GM18951 (cell line): Measurements from ENCODE around the gene LDHD.

Experiments
- POLR2A ChIP-seq: IDR thresholded peaks from 4 replicates; pipeline ENCODE4 v1.6.1; 2011; ENCODE audit warnings: mild to moderate bottlenecking; ENCODE audit not compliant: insufficient read length, insufficient read depth; ENCODE audit errors: extremely low read depth
- in situ Hi-C: fragments of 300-500 bp; cut with MboI; formaldehyde crosslinking; loops from one replicate; pipeline ENCODE4 v1.12.0; 2022; ENCODE audit warnings: low sequenced_read_pairs, mixed read lengths, inconsistent platforms; ENCODE audit not compliant: unreplicated experiment

LDHD gene

GRCh38 chr16:75111961-75112733 lies 4.4 kb downstream of the LDHD start:
- no peak for TF ChIP-seq POLR2A
- in situ Hi-C loops, result loop anchor here (25.0 kb wide), 1 partner anchor 400 kb away; the partner anchor contains the start of gene MLKL

GRCh38 chr16:75111514-75111940 lies 5.1 kb downstream of the LDHD start:
- in situ Hi-C loops, result loop anchor here (25.0 kb wide), 1 partner anchor 399 kb away; the partner anchor contains the start of gene MLKL
- no peak for TF ChIP-seq POLR2A

GRCh38 chr16:75110637-75111513 lies 5.7 kb downstream of the LDHD start:
- TF ChIP-seq POLR2A, result no peak
- in situ Hi-C loops, result loop anchor here (25.0 kb wide), 1 partner anchor 399 kb away; the partner anchor contains the start of gene MLKL

GRCh38 chr16:75109732-75110243 lies 6.8 kb downstream of the LDHD start:
- in situ Hi-C loops, result loop anchor here (5.0 to 25.0 kb wide), 3 partner anchors 97 to 397 kb away; partner anchors contain the start of genes MLKL and ZNRF1
- no peak for TF ChIP-seq POLR2A

GRCh38 chr16:75108792-75109731 lies 7.5 kb downstream of the LDHD start:
- no peak for TF ChIP-seq POLR2A
- in situ Hi-C loops, result loop anchor here (5.0 to 25.0 kb wide), 3 partner anchors 97 to 397 kb away; partner anchors contain the start of genes MLKL and ZNRF1

- in situ Hi-C loops, result loop anchor here (5.0 to 25.0 kb wide), 3 partner anchors 95 to 395 kb away; partner anchors contain the start of genes MLKL and ZNRF1
- no peak for TF ChIP-seq POLR2A
These were observed 9.1 kb downstream of the LDHD start for GRCh38 chr16:75107505-75107904.

GRCh38 chr16:75106351-75107274 lies 10.0 kb downstream of the LDHD start:
- no peak for TF ChIP-seq POLR2A
- in situ Hi-C loops, result loop anchor here (5.0 to 25.0 kb wide), 3 partner anchors 94 to 394 kb away; partner anchors contain the start of genes MLKL and ZNRF1

- TF ChIP-seq POLR2A, result no peak
- in situ Hi-C loops, result loop anchor here (5.0 to 25.0 kb wide), 3 partner anchors 93 to 393 kb away; partner anchors contain the start of genes MLKL and ZNRF1
These were observed 11.1 kb downstream of the LDHD start for GRCh38 chr16:75105306-75106061.

GRCh38 chr16:75104836-75105235 lies 11.7 kb downstream of the LDHD start:
- TF ChIP-seq POLR2A, result no peak
- in situ Hi-C loops, result loop anchor here (5.0 to 25.0 kb wide), 3 partner anchors 93 to 393 kb away; partner anchors contain the start of genes MLKL and ZNRF1

- TF ChIP-seq POLR2A, result no peak
- in situ Hi-C loops, result loop anchor here (10.0 to 25.0 kb wide), 2 partner anchors 109 to 392 kb away; partner anchors contain the start of genes MLKL and ZNRF1
These were observed 12.6 kb downstream of the LDHD start for GRCh38 chr16:75103994-75104393.
